Muscle layer of duodenum (tissue), 2 donors: ENCODE results near the gene ARID1B.

Experiments
- H3K27ac ChIP-seq: one replicate; pipeline ENCODE4 v1.7.0; 2013; ENCODE audit warnings: mild to moderate bottlenecking, low read length
- H3K27me3 ChIP-seq: one replicate; pipeline ENCODE4 v1.7.0; 2013; ENCODE audit warnings: low read depth, mild to moderate bottlenecking, control low read depth, low read length
- H3K36me3 ChIP-seq, 2 donors: one replicate each; pipeline ENCODE4 v1.7.0; 2013; ENCODE audit warnings: low read length in 2 of 2, control low read depth in 1 of 2, mild to moderate bottlenecking in 1 of 2; ENCODE audit not compliant: insufficient read depth in 2 of 2, control insufficient read depth in 1 of 2
- H3K4me1 ChIP-seq, 2 donors: one replicate each; pipeline ENCODE4 v1.7.0; 2013; ENCODE audit warnings: low read length in 2 of 2, mild to moderate bottlenecking in 2 of 2, control low read depth in 1 of 2, moderate library complexity in 1 of 2; ENCODE audit not compliant: insufficient read depth in 2 of 2, control insufficient read depth in 1 of 2
- H3K4me3 ChIP-seq, 2 donors: one replicate each; pipeline ENCODE4 v1.7.0; 2013; ENCODE audit warnings: low read length in 2 of 2, low read depth in 1 of 2, mild to moderate bottlenecking in 1 of 2
- H3K9me3 ChIP-seq, 2 donors: one replicate each; pipeline ENCODE4 v1.7.0; 2013; ENCODE audit warnings: low read length in 2 of 2, control low read depth in 1 of 2, mild to moderate bottlenecking in 1 of 2; ENCODE audit not compliant: control insufficient read depth in 1 of 2
- donor health status: healthy.

The ARID1B gene

GRCh38 chr6:157098999-157099398, 321.8 kb downstream of the ARID1B start:
- Histone ChIP-seq H3K36me3 (no peaks in the 10 kb centered on the region), H3K27me3 (no peaks in the 10 kb centered on the region), H3K27ac (no peak overlapping the region), H3K4me3 (no peak overlapping the region), H3K4me1 (no peaks in the 10 kb centered on the region), H3K9me3 (no peaks in the 10 kb centered on the region)

GRCh38 chr6:157099912-157100593, 322.9 kb downstream of the ARID1B start:
- Histone ChIP-seq H3K36me3 (no peaks in the 10 kb centered on the region), H3K27ac (no peak overlapping the region)

GRCh38 chr6:157101166-157101565, 324.0 kb downstream of the ARID1B start:
- Histone ChIP-seq H3K9me3 (no peaks in the 10 kb centered on the region), H3K4me3 (no peak overlapping the region), H3K36me3 (no peaks in the 10 kb centered on the region), H3K4me1 (no peaks in the 10 kb centered on the region), H3K27me3 (no peaks in the 10 kb centered on the region), H3K27ac (no peak overlapping the region)

More at GRCh38 chr6:157099912-157100593, 322.9 kb downstream of the ARID1B start:
- Histone ChIP-seq H3K4me3 (no peak overlapping the region), H3K9me3 (no peaks in the 10 kb centered on the region), H3K27me3 (no peaks in the 10 kb centered on the region), H3K4me1 (no peaks in the 10 kb centered on the region)

- H3K4me3 ChIP-seq = no peak overlapping the region
- H3K9me3 ChIP-seq = no peaks in the 10 kb centered on the region
- peaks cover 5 to 15% of the 10 kb centered on the region in 2 donors for H3K4me1 ChIP-seq
- H3K27me3 ChIP-seq = no peaks in the 10 kb centered on the region
- H3K36me3 ChIP-seq = no peaks in the 10 kb centered on the region
- no peak overlapping the region for H3K27ac ChIP-seq
These were observed 327.6 kb downstream of the ARID1B start for GRCh38 chr6:157104803-157105202.

GRCh38 chr6:157106487-157106886, 329.3 kb downstream of the ARID1B start:
- Histone ChIP-seq H3K27ac (no peak overlapping the region), H3K9me3 (no peaks in the 10 kb centered on the region), H3K4me3 (no peak overlapping the region), H3K4me1 (peaks cover 5 to 15% of the 10 kb centered on the region in 2 donors), H3K27me3 (no peaks in the 10 kb centered on the region), H3K36me3 (peaks cover 3 to 4% of the 10 kb centered on the region in 2 donors)

GRCh38 chr6:157107571-157107914, 330.4 kb downstream of the ARID1B start:
- H3K36me3 ChIP-seq = peaks cover 3 to 4% of the 10 kb centered on the region in 2 donors
- no peaks in the 10 kb centered on the region for H3K27me3 ChIP-seq
- peak overlapping the region; percentile 73 for H3K27ac ChIP-seq
- no peaks in the 10 kb centered on the region for H3K9me3 ChIP-seq
- H3K4me1 ChIP-seq = peaks cover 5 to 15% of the 10 kb centered on the region in 2 donors
- H3K4me3 ChIP-seq = no peak overlapping the region

- Histone ChIP-seq H3K4me1 (peaks cover 5 to 15% of the 10 kb centered on the region in 2 donors), H3K36me3 (peaks cover 3 to 4% of the 10 kb centered on the region in 2 donors), H3K27me3 (no peaks in the 10 kb centered on the region), H3K9me3 (no peaks in the 10 kb centered on the region), H3K27ac (peak overlapping the region; percentile 76), H3K4me3 (no peak overlapping the region)
These were observed 330.9 kb downstream of the ARID1B start for GRCh38 chr6:157107915-157108651.

- H3K4me3 ChIP-seq = no peak overlapping the region
- H3K9me3 ChIP-seq = no peaks in the 10 kb centered on the region
- peaks cover 5 to 15% of the 10 kb centered on the region in 2 donors for H3K4me1 ChIP-seq
- H3K36me3 ChIP-seq = peaks cover 4 to 7% of the 10 kb centered on the region in 2 donors
- no peaks in the 10 kb centered on the region for H3K27me3 ChIP-seq
- H3K27ac ChIP-seq = peak overlapping the region; percentile 76
These were observed 331.7 kb downstream of the ARID1B start for GRCh38 chr6:157108923-157109322.

GRCh38 chr6:157110607-157111006, 333.4 kb downstream of the ARID1B start:
- H3K4me1 ChIP-seq = peaks cover 5 to 15% of the 10 kb centered on the region in 2 donors
- H3K27ac ChIP-seq = no peak overlapping the region
- H3K4me3 ChIP-seq = no peak overlapping the region
- H3K36me3 ChIP-seq = peaks cover 4 to 13% of the 10 kb centered on the region in 2 donors
- no peaks in the 10 kb centered on the region for H3K9me3 ChIP-seq
- no peaks in the 10 kb centered on the region for H3K27me3 ChIP-seq

GRCh38 chr6:157113389-157113788, 336.2 kb downstream of the ARID1B start:
- peaks cover 4 to 13% of the 10 kb centered on the region in 2 donors for H3K36me3 ChIP-seq
- no peak overlapping the region for H3K4me3 ChIP-seq
- H3K27ac ChIP-seq = no peak overlapping the region
- no peaks in the 10 kb centered on the region for H3K9me3 ChIP-seq
- H3K27me3 ChIP-seq = no peaks in the 10 kb centered on the region
- peaks cover 2 to 6% of the 10 kb centered on the region in 2 donors for H3K4me1 ChIP-seq

- Histone ChIP-seq H3K27ac (no peak overlapping the region), H3K27me3 (no peaks in the 10 kb centered on the region), H3K9me3 (no peaks in the 10 kb centered on the region), H3K36me3 (peaks cover 0 to 9% of the 10 kb centered on the region in 2 donors), H3K4me1 (no peaks in the 10 kb centered on the region), H3K4me3 (no peak overlapping the region)
These were observed 339.2 kb downstream of the ARID1B start for GRCh38 chr6:157116426-157116825.
